B cell (primary cell): Measurements from ENCODE around the gene TLX2. TPM values are rescaled to one million over a fixed set of nuclear protein-coding genes. Genes with fewer than 3 reads are reported as not detected.

Experiments
- ATAC-seq: fragments of 200-7000 bp; cut with Tn5 transposase; one replicate; pipeline ENCODE4 v1.10.0; 2021; ENCODE audit warnings: low read depth, mild to moderate bottlenecking, moderate number of reproducible peaks, moderate library complexity
- CTCF ChIA-PET: fragments of 350-600 bp; sonication (Branson Sonifier 250); formaldehyde crosslinking; loops from one replicate; lab custom pipeline; 2021; ENCODE audit warnings: antibody characterized with exemption, inconsistent platforms; lab: Charles Lee
- POLR2A ChIA-PET: fragments of 350-600 bp; sonication (Branson Sonifier 250); formaldehyde crosslinking; loops from one replicate; lab custom pipeline; 2021; ENCODE audit warnings: antibody characterized with exemption; lab: Charles Lee
- DNase-seq: peaks from one replicate; pipeline ENCODE4 v3.0.0; 2013
- H2AFZ ChIP-seq: 2 replicates; pipeline ENCODE4 v1.6.1; 2012; ENCODE audit warnings: mild to moderate bottlenecking, low read depth, low read length; ENCODE audit not compliant: insufficient read depth, poor library complexity, severe bottlenecking
- H3K27ac ChIP-seq, 2 donors: 1 replicate in 1 of 2; 2 replicates in 1 of 2; pipeline ENCODE4 v1.5.1; 2012 to 2013; ENCODE audit warnings: low read length in 2 of 2, mild to moderate bottlenecking in 2 of 2, moderate library complexity in 1 of 2
- H3K27me3 ChIP-seq, 4 experiments: fragments of 200-600 bp in 1 of 4; sonication (generic) in 1 of 4; replicated peaks in 1 of 4; 1 replicate in 2 of 4; 2 replicates in 2 of 4; pipeline versions ENCODE4 v1.6.1 to v1.7.0; 2013 to 2016; ENCODE audit warnings: low read length in 3 of 4, mild to moderate bottlenecking in 2 of 4, mixed read lengths in 1 of 4, moderate library complexity in 1 of 4; ENCODE audit not compliant: insufficient read depth in 4 of 4, control insufficient read depth in 3 of 4; ENCODE audit errors: control extremely low read depth in 1 of 4
- H3K36me3 ChIP-seq, 2 experiments: replicated peaks in 1 of 2; 1 replicate in 1 of 2; 2 replicates in 1 of 2; pipeline versions ENCODE4 v1.6.1 to v1.7.1; 2013; ENCODE audit warnings: low read length in 1 of 2; ENCODE audit not compliant: insufficient read depth in 2 of 2, control insufficient read depth in 1 of 2; ENCODE audit errors: control extremely low read depth in 1 of 2, extremely low read depth in 1 of 2
- H3K4me1 ChIP-seq, 2 donors: fragments of 200-600 bp in 1 of 2; sonication (generic) in 1 of 2; 1 replicate in 1 of 2; 2 replicates in 1 of 2; pipeline versions ENCODE4 v1.5.1 to v1.6.1; 2013 to 2017; ENCODE audit warnings: low read length in 2 of 2; ENCODE audit not compliant: control insufficient read depth in 2 of 2, insufficient read depth in 2 of 2
- H3K4me2 ChIP-seq: replicated peaks from 2 replicates; pipeline ENCODE3; 2012; ENCODE audit warnings: mild to moderate bottlenecking, low read depth, low read length; ENCODE audit not compliant: poor library complexity, severe bottlenecking
- H3K4me3 ChIP-seq, 5 experiments: fragments of 200-600 bp in 1 of 5; sonication (generic) in 1 of 5; 1 replicate in 3 of 5; 2 replicates in 2 of 5; pipeline versions ENCODE4 v1.5.1 to v1.7.0; 2011 to 2016; ENCODE audit warnings: low read length in 4 of 5, mild to moderate bottlenecking in 4 of 5, low read depth in 2 of 5, control low read depth in 1 of 5, moderate library complexity in 1 of 5; ENCODE audit not compliant: insufficient read depth in 1 of 5; ENCODE audit errors: control extremely low read depth in 1 of 5, extremely low read depth in 1 of 5
- H3K79me2 ChIP-seq: fragments of 200-600 bp; sonication (generic); one replicate; pipeline ENCODE4 v1.6.0; 2016; ENCODE audit warnings: low read length; ENCODE audit not compliant: control insufficient read depth, insufficient read depth
- H3K9ac ChIP-seq: fragments of 200-600 bp; sonication (generic); 2 replicates; pipeline ENCODE4 v1.6.1; 2017; ENCODE audit warnings: mild to moderate bottlenecking, low read length, moderate library complexity
- H3K9me3 ChIP-seq, 3 donors: one replicate each; pipeline versions ENCODE4 v1.6.1 to v1.7.1; 2013; ENCODE audit warnings: low read length in 2 of 3; ENCODE audit not compliant: control insufficient read depth in 2 of 3, insufficient read depth in 1 of 3; ENCODE audit errors: control extremely low read depth in 1 of 3
- H4K20me1 ChIP-seq: 2 replicates; pipeline ENCODE4 v1.6.0; 2012; ENCODE audit warnings: mild to moderate bottlenecking, low read length; ENCODE audit not compliant: insufficient read depth, control insufficient read depth, poor library complexity, severe bottlenecking
- H3K27ac Mint-ChIP-seq: one replicate; pipeline ENCODE4 v1.8.0; 2021; ENCODE audit warnings: mixed read lengths
- H3K27me3 Mint-ChIP-seq: one replicate; pipeline ENCODE4 v1.8.0; 2021; ENCODE audit warnings: mixed read lengths
- H3K4me1 Mint-ChIP-seq: one replicate; pipeline ENCODE4 v1.8.0; 2021; ENCODE audit warnings: mixed read lengths
- H3K4me3 Mint-ChIP-seq: one replicate; pipeline ENCODE4 v1.8.0; 2021; ENCODE audit warnings: mixed read lengths
- H3K9me3 Mint-ChIP-seq: one replicate; pipeline ENCODE4 v1.8.0; 2022; ENCODE audit warnings: mixed read lengths; ENCODE audit not compliant: insufficient read depth
- CTCF ChIP-seq: fragments of 200-600 bp; IDR thresholded peaks from one replicate; pipeline ENCODE4 v1.8.0; 2022; ENCODE audit warnings: antibody characterized with exemption, mild to moderate bottlenecking
- EZH2 ChIP-seq: IDR thresholded peaks from 2 replicates; pipeline ENCODE4 v1.6.1; 2012; ENCODE audit warnings: borderline replicate concordance, low read depth, mild to moderate bottlenecking, moderate library complexity, low read length; ENCODE audit not compliant: insufficient read depth, poor library complexity, severe bottlenecking
- WGBS: methylation state at CpG from one replicate; pipeline ENCODE4 v1.1.5; 2013; ENCODE audit warnings: missing lambda C conversion rate; ENCODE audit not compliant: insufficient coverage; 5-methylcytosine and 5-hydroxymethylcytosine counted together
- intact Hi-C: fragments of 100-400 bp; cut with micrococcal nuclease; formaldehyde crosslinking; loops from one replicate; pipeline ENCODE4 v1.10.0; 2022
- polyA plus RNA-seq: library from polyadenylated mRNA; depleted of rRNA; stranded (reverse); fragments of >200 nt; gene quantifications from 2 replicates; pipeline ENCODE4 v1.2.3, GENCODE V29; 2012
- total RNA-seq, 2 donors: library from RNA; stranded (reverse); fragments of 120-200 nt in 1 of 2; gene quantifications; 1 replicate in 1 of 2; 2 replicates in 1 of 2; pipeline versions ENCODE4 v1.2.3 to v1.2.4, GENCODE V29; 2013 to 2022

TLX2 gene
- total and polyA plus RNA-seq, 2 donors (not counting 1 experiment from before 2014, with no cell fraction given): 0.06 TPM; not detected in 1

GRCh38 chr2:74496997-74497776, 17.1 kb upstream of the TLX2 start:
- H4K20me1 ChIP-seq: no peaks in the 10 kb centered on the region
- H3K4me1 ChIP-seq: peaks cover 31 to 34% of the 10 kb centered on the region in 2 donors
- H3K36me3 ChIP-seq: peaks cover 0 to 20% of the 10 kb centered on the region in 2 experiments
- POLR2A ChIA-PET: interaction anchor here (0.5 to 1.9 kb wide), 4 partner anchors 10 to 35 kb away, joined by 3 to 7 read pairs (median 3); partner anchors contain the start of genes AUP1, HTRA2 and PCGF1
- DNase-seq: no peak
- no peak overlapping the region for H2AFZ ChIP-seq
- H3K4me3 Mint-ChIP-seq: peak overlapping the region; percentile 92
- H3K4me3 ChIP-seq: peak overlapping the region in 1 of 5 experiments; percentile 69
- no peaks in the 10 kb centered on the region for H3K9me3 Mint-ChIP-seq
- TF ChIP-seq EZH2: no peak
- no peak for TF ChIP-seq CTCF
- H3K27ac ChIP-seq: no peak overlapping the region
- H3K27me3 Mint-ChIP-seq: peaks cover 38% of the 10 kb centered on the region
- peaks cover 0 to 52% (median 28%) of the 10 kb centered on the region in 4 experiments for H3K27me3 ChIP-seq
- intact Hi-C loops: loop anchor here (5.0 kb wide), 1 partner anchor 35 kb away; no protein-coding TSS in a partner anchor
- peaks cover 32% of the 10 kb centered on the region for H3K4me1 Mint-ChIP-seq
- ATAC-seq: no peak
- peak overlapping the region; percentile 91 for H3K4me2 ChIP-seq
- peak overlapping the region; percentile 70 for H3K9ac ChIP-seq
- H3K9me3 ChIP-seq: peaks cover 0 to 18% (median 0%) of the 10 kb centered on the region in 3 donors
- peak overlapping the region; percentile 26 for H3K27ac Mint-ChIP-seq
- no peaks in the 10 kb centered on the region for H3K79me2 ChIP-seq
- WGBS: 70% methylated on average over 14 of the region's 19 CpGs
- CTCF ChIA-PET: interaction anchor here (1.4 to 1.7 kb wide), 3 partner anchors 10 to 89 kb away, joined by 4 to 6 read pairs (median 4); partner anchors contain the start of gene PCGF1
